NCI-H748 treated with DMSO at 0.1 percent for 48 hours (cell line): Measurements from ENCODE around the gene TRIP4.
A peak's percentile ranks its signal among the peaks of the same experiment; 100 is the strongest.

Source experiments
- DNase-seq: peaks from one replicate; lab custom pipeline; 2025; lab: John Stamatoyannopoulos, UW

TRIP4 gene

GRCh38 chr15:64447536-64448315 is 60.1 kb downstream of the TRIP4 start:
- no peak for DNase-seq

- DNase-seq = no peak
These were observed 65.5 kb downstream of the TRIP4 start for GRCh38 chr15:64452988-64453688.

- DNase-seq = no peak
These were observed 66.0 kb downstream of the TRIP4 start for GRCh38 chr15:64453689-64454037.

GRCh38 chr15:64454282-64454681 is 66.6 kb downstream of the TRIP4 start:
- DNase-seq = no peak

- no peak for DNase-seq
These were observed 68.3 kb downstream of the TRIP4 start for GRCh38 chr15:64455961-64456371.

GRCh38 chr15:64456634-64457108 is 69.0 kb downstream of the TRIP4 start:
- DNase-seq = no peak

GRCh38 chr15:64459066-64459781 is 71.6 kb downstream of the TRIP4 start:
- DNase-seq = no peak

GRCh38 chr15:64460206-64460723 is 72.6 kb downstream of the TRIP4 start, which contains the start of gene ZNF609:
Gene ZNF609, plus strand, starts transcription at chr15:64460578. Its CDS starts 38,842 bp downstream, at chr15:64499420.
- DNase-seq = peak; percentile 23

- peak; percentile 45 for DNase-seq
These were observed 73.4 kb downstream of the TRIP4 start for GRCh38 chr15:64460724-64461720.

GRCh38 chr15:64461721-64462162 is 74.1 kb downstream of the TRIP4 start:
- DNase-seq = peak; percentile 30

- no peak for DNase-seq
These were observed 74.9 kb downstream of the TRIP4 start for GRCh38 chr15:64462492-64462891.

GRCh38 chr15:64464276-64465005 is 76.8 kb downstream of the TRIP4 start:
- no peak for DNase-seq

- no peak for DNase-seq
These were observed 78.9 kb downstream of the TRIP4 start for GRCh38 chr15:64466408-64467141.

GRCh38 chr15:64472161-64472560 is 84.5 kb downstream of the TRIP4 start:
- no peak for DNase-seq

- DNase-seq = no peak
These were observed 87.2 kb downstream of the TRIP4 start for GRCh38 chr15:64474846-64475245.

- no peak for DNase-seq
These were observed 88.9 kb downstream of the TRIP4 start for GRCh38 chr15:64476550-64476949.

- no peak for DNase-seq
These were observed 91.2 kb downstream of the TRIP4 start for GRCh38 chr15:64478863-64479262.

- DNase-seq = no peak
These were observed 93.3 kb downstream of the TRIP4 start for GRCh38 chr15:64480891-64481290.

- DNase-seq = no peak
These were observed 96.1 kb downstream of the TRIP4 start for GRCh38 chr15:64483749-64484148.

GRCh38 chr15:64485796-64486195 is 98.2 kb downstream of the TRIP4 start:
- no peak for DNase-seq
